Stimulated activated CD8-positive, alpha-beta memory T cell treated with anti-CD3 and anti-CD28 coated beads, Interleukin-12 subunit alpha, Interleukin-12 subunit beta, amount 100 ng/mL, for 1 hour (primary cell): ENCODE measurements around the gene NCK2.

ENCODE experiments used
- DNase-seq: peaks from one replicate; pipeline ENCODE4 v3.0.0-alpha.2; 2020; ENCODE audit warnings: low read depth

The NCK2 gene

GRCh38 chr2:105793196-105793975, 48.7 kb downstream of the NCK2 start:
- no peak for DNase-seq

DNA sequence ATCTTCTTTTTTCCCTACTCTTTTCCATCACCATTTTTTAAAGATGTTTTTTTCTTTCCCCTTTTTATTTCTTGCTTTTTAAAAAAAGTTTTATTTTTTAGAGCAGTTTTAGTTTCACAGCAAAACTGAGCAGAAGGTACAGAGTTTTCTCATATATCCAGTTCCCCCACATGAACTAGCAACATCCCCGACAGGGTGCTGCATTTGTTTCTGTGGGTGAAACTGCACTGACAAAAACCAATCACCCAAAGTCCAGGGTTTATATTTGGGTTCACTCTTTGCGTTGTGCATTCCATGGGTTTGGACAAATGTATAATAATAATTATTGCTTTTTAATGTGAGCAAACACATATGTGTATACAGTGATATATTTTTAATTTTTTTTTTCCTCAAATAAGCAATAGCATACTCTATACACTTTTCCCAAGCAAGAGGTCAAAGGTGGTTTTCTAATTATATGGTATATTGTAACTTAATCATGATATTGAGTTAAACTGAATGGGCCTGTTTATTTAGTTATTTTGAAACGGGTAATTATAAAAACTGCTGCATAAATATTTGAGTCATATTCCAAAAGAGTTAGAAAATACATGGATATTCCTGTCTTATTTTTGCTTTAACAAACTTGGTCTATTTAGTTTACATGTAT, 50.3 kb downstream of the NCK2 start:
- no peak for DNase-seq

DNA sequence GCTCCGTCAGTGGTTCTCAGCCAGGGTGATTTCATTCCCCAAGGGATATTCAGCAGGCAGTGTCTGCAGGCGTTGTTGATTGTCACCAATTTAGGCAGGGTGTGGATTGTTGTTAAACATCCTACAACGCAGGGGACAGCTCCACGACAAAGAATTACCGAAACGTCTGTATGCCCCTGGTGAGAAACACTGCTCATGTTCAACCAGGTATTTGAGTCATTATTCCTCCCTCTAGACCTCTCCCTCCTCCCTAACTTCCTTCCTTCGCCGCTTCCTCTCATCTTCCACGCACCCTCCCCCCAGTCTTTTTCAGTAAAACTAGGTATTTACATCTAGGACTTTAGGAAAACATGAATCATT, 50.8 kb downstream of the NCK2 start:
- DNase-seq: no peak

DNA sequence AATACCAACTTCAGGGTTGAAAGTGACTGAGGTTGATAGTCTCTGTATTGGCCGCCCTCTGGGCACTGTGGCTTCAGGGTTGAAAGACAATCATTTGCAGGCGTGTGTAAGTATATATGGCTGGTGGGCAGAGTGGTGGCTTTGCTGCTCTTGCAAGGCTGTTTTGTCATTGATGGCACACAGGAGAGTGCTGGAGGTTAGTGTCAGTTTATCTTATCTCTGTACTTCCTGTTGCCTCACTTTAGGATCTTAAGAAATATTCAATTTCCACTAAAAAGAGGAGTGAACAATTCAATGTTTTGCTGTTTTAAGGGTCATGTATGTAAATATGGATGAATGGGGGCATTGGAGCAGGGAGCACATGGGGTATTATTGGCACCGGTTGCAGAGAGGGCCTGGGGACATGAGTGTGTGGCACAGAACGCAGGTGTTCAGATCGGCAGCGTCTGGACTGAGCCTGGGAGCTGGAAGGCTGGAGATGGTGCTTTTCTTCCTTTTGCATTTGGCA, 51.5 kb downstream of the NCK2 start:
- no peak for DNase-seq

DNA sequence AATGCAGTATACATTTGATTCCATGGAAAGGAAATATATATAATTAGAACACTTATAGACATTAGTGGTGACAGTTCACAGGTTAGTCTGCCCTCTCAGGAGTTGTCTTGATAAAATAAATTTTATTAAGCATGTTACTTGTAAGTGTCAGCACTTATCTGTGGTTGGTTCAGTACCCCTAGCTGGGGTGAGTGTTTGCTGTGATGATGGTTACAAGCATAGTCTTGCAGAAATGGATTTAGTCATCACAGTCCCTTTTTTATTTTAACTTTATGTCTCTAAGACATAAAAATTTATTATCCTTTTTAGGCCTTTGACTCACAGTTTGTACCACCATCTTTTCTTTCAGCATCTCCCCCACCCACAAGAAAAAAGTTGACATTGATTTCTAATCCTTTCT, 52.1 kb downstream of the NCK2 start:
- DNase-seq: no peak

DNA sequence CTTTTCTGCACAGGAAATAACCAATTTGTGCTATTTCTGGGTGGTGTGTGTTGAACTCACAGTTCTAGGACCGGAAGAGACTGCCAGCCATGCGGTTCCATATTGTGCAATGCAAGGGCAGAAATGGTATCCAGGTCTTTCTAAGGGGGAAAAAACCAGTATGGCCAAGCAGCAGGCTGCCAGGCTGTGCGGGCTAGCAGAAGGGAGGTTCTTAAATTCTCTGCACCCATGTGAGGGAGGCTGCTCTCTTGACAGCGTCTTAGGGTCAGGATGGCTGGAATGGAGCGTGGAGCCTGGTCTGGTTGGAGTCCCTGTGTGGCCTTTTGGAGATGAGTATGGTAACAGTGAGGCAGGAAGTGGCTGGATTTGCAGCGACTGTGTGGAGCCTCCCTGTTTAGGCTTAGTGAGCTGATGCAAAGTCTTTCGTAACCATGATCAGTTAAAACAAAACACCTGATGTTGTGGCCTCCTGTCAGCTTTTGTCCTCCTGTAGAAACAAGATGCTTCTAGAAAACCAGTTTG, 52.6 kb downstream of the NCK2 start:
- no peak for DNase-seq

GRCh38 chr2:105798595-105798994, 53.9 kb downstream of the NCK2 start:
- DNase-seq: no peak

- no peak for DNase-seq
Observed at GRCh38 chr2:105800036-105800713, 55.5 kb downstream of the NCK2 start.

GRCh38 chr2:105800953-105801635, 56.4 kb downstream of the NCK2 start:
- no peak for DNase-seq

DNA sequence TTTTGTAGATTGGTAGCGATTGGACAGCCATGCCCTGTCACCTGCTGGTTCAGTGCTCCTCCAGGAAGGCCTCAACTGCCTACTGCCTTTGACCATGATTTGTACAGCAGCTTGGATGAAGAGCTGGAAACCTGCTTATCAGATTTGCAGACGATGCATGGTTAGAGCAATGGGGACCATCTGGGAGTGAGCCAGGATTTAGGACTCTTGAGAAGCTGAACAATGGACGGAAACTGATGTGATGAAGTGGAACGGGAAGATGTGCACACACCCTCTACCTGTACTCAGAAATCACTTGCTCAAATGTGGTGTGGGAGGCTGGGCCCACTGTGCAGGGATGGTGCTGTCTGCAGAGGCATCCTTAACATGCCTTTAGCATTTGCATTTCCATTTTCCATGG, 57.2 kb downstream of the NCK2 start:
- DNase-seq: no peak

GRCh38 chr2:105802587-105802986, 57.9 kb downstream of the NCK2 start:
- DNase-seq: no peak

GRCh38 chr2:105803337-105803736, 58.6 kb downstream of the NCK2 start:
- no peak for DNase-seq

DNA sequence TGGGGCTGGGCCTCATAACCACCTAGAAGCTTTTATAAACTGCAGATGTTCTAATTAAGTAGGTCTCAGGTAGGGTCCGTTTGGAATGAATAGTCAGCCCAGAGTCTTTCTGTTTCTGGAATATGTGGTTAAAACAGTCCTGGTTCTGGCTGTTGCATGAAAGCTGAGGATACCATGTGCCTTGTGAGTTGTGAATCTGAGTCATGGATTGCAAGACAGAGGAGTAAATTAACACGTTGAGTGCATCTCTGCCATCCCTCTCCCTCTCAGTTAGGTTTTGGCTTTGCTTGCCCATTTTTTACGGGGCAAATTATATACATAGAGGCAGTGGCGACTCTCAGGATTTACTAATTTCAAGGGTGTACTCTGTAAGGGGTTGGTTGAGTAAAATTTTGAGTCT, 59.1 kb downstream of the NCK2 start:
- no peak for DNase-seq

- DNase-seq: no peak
Observed at GRCh38 chr2:105804266-105804665, 59.6 kb downstream of the NCK2 start.

- no peak for DNase-seq
Observed at GRCh38 chr2:105806996-105807395, 62.3 kb downstream of the NCK2 start.

DNA sequence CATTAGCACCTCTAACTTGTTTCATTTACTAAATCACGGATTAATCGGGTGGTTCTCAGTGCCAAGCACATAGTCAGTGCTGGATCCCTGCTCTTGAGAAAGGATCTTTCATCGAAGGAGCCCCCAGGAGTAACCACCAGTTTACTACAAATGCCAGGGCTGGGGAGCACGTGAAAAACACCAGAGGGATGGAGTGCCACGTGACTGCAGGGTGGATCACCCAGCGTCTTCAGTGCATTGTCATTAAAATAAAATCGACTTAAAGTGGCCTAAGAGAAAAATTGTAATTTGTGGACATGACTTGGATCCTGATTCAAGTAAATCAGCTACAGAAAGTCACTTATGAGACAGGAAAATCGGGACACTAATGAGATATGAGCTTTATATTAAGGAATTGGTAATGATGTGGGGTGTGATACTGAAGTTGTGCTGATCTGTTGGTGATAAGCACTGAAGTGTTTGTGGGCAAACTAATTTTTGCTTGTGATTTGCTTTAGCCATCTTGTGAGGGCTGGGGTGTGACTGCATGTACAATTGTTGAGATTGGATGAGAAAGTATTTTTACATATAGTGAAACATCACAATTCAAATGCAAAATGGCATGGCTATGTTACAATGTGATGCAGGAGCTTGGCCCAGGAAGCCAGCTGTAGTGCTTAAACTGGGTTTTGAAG, 63.8 kb downstream of the NCK2 start:
- DNase-seq: no peak

DNA sequence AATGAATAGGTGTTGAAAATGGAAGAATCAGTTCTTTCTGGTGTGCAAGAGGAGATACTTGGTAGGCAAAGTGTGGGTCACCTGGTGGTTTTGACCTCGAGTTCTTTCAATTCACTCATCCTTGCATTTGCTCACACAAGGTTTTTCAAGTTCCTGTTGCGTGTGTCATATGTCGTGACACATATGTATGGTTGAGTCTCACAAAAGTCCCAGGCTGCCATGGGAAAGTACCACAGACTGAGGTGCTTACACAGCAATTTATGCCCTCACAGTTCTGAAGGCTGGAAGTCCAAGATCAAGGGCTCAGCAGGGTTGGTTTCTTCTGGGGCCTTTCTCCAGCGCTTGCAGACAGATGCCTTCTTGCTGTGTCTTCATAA, 64.4 kb downstream of the NCK2 start:
- DNase-seq: no peak

DNA sequence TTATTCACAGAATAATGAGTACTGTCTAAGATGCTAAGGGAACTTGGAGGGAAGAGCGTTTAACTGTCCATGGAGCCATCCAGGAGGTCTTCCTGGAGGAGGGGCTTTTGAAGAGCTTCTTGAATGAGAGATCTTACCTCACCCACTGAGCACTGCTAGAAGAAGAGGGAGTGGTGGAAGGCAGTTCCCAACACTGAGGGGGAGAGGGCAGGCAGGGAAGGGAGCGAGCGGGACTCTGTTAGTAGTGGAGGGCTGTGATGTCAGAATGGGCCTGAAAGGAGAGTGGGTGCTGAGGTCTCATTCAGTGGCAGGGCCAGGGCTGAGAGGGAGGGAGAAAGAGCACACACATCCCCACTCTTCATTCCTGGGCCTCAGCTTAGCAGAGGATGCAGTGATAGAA, 65.0 kb downstream of the NCK2 start:
- no peak for DNase-seq

- DNase-seq: no peak
Observed at GRCh38 chr2:105812180-105813044, 67.7 kb downstream of the NCK2 start.

GRCh38 chr2:105813045-105813315, 68.3 kb downstream of the NCK2 start:
- DNase-seq: no peak

- no peak for DNase-seq
Observed at GRCh38 chr2:105813405-105813804, 68.7 kb downstream of the NCK2 start.
